Left ventricle myocardium inferior (tissue), 1 donor: ENCODE measurements around the gene PDGFRA. TPM values are rescaled to one million over a fixed set of nuclear protein-coding genes. Genes with fewer than 3 reads are reported as not detected.
A peak's percentile ranks its signal among the peaks of the same experiment; 100 is the strongest.
"Not testable (repeated sequence)": the region's sequence is repeated elsewhere in the genome, so short reads cannot be mapped to it uniquely, and the experiment has no call there.

ENCODE experiments used
- DNase-seq: peaks from one replicate; pipeline ENCODE4 v3.0.0-alpha.2; 2020
- H3K27ac ChIP-seq: fragments of 200-600 bp; replicated peaks from 2 replicates; pipeline ENCODE4 v1.8.0; 2021
- H3K27me3 ChIP-seq: fragments of 200-600 bp; 2 replicates; pipeline ENCODE4 v1.8.0; 2021; ENCODE audit warnings: low read depth
- H3K36me3 ChIP-seq: fragments of 200-600 bp; 2 replicates; pipeline ENCODE4 v1.8.0; 2021
- H3K4me1 ChIP-seq: fragments of 200-600 bp; 2 replicates; pipeline ENCODE4 v1.8.0; 2021
- H3K4me3 ChIP-seq: fragments of 200-600 bp; 2 replicates; pipeline ENCODE4 v1.8.0; 2021; ENCODE audit warnings: mild to moderate bottlenecking, moderate library complexity
- H3K9me3 ChIP-seq: fragments of 200-600 bp; replicated peaks from 2 replicates; pipeline ENCODE4 v1.8.0; 2021
- intact Hi-C: fragments of 100-400 bp; cut with micrococcal nuclease; formaldehyde crosslinking; loops from one replicate; pipeline ENCODE4 v1.11.0; 2022
- total RNA-seq: library from RNA; stranded (reverse); fragmentation: NEBNext Ultra II Directional; extraction: Animal tissue kit (Norgen Biotek cat#: 25700); gene quantifications from one replicate; pipeline ENCODE4 v1.2.1, GENCODE V29; 2021
- TF ChIP-seq, protein P1 (sequence below): fragments of 200-600 bp; IDR thresholded peaks from 2 replicates; pipeline ENCODE4 v1.8.0; 2021; ENCODE audit warnings: antibody characterized with exemption, mild to moderate bottlenecking, borderline replicate concordance
- donor health status: DM: no; HTN: yes; CAD: no; lungs with severe emphysema.

Gene PDGFRA
- total RNA-seq, 1 donor from 2014 or later, result 24.8 TPM

DNA sequence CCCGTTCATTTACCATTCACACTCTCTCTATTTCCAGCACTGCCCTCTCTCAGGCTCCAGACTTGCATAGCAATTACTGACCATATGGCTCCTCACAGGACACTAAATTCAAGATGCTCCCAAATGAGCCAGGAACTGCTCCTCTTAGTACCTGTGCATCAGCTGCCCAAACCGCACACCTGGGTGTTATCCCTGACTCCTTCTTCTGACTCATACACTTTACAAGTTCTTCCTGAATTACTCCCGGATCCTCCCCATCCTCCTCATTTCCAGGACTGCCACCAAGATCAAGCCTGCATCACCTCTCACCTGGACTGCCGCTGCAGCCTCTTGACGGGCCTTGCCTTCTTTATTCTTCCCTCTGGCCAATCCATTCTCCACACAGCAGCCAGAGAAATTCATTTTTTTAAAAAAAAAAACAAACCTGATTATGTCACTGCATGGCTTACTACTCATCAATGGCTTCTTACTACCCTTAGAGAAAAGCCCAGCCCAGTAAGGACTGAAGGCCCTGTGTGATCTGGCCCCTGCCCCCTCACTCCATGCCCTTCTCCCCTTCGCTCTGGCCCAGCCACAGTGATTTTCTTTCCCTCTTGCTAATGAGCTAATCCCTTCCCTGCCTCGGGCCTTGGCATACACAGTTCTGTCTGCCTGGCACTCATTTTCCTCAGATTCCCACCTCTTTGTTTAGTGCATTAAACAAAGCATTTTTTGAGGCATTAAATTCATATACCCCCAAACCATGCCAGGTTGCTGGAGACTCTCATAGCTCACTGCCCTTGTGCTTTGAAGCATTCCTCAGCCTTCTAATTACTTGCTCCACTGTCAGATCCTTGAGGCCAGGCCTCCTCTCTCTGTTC, 92.0 kb downstream of the PDGFRA start:
- Histone ChIP-seq H3K27me3 (no peaks in the 10 kb centered on the region), H3K36me3 (no peaks in the 10 kb centered on the region), H3K9me3 (no peaks in the 10 kb centered on the region), H3K27ac (no peak overlapping the region), H3K4me3 (no peak overlapping the region), H3K4me1 (no peaks in the 10 kb centered on the region)
- intact Hi-C loops, result no loop called here
- DNase-seq, result no peak
- TF ChIP-seq, protein P1, sequence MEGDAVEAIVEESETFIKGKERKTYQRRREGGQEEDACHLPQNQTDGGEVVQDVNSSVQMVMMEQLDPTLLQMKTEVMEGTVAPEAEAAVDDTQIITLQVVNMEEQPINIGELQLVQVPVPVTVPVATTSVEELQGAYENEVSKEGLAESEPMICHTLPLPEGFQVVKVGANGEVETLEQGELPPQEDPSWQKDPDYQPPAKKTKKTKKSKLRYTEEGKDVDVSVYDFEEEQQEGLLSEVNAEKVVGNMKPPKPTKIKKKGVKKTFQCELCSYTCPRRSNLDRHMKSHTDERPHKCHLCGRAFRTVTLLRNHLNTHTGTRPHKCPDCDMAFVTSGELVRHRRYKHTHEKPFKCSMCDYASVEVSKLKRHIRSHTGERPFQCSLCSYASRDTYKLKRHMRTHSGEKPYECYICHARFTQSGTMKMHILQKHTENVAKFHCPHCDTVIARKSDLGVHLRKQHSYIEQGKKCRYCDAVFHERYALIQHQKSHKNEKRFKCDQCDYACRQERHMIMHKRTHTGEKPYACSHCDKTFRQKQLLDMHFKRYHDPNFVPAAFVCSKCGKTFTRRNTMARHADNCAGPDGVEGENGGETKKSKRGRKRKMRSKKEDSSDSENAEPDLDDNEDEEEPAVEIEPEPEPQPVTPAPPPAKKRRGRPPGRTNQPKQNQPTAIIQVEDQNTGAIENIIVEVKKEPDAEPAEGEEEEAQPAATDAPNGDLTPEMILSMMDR, result no peak

DNA sequence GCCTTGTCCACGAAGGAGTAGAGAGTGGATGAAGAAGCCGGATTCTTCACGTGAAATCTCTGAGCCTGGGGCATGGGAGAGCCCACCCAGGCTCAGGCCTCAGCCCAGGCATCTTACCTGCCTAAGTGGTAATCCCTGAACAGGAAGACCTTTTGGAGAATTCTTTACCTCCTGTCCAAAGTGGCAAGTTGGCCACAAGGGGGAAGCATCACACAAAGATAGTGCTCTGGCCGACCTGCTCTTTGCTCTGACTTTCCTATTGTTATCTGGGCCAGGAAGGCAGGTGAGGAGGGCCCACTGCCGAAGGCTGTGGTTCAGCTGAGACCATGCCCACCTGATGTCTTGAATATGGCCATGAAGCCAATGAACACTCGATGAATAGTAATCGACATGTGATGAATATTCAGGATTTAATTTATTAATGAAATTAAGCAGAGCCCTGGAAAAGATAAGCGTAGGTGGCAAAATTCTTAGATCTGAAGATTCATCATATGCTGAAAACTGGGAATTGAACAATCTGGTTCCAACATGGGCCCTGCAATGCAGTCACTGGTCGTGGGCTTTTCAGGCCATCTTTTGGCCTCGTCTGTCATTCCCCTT, 93.8 kb downstream of the PDGFRA start:
- no peaks in the 10 kb centered on the region for H3K4me1 ChIP-seq
- H3K27me3 ChIP-seq, result no peaks in the 10 kb centered on the region
- H3K36me3 ChIP-seq, result no peaks in the 10 kb centered on the region
- no peak overlapping the region for H3K27ac ChIP-seq
- H3K4me3 ChIP-seq, result no peak overlapping the region
- intact Hi-C loops, result no loop called here
- TF ChIP-seq, protein P1, result peak; percentile 80
- peak; percentile 43 for DNase-seq
- H3K9me3 ChIP-seq, result no peaks in the 10 kb centered on the region

DNA sequence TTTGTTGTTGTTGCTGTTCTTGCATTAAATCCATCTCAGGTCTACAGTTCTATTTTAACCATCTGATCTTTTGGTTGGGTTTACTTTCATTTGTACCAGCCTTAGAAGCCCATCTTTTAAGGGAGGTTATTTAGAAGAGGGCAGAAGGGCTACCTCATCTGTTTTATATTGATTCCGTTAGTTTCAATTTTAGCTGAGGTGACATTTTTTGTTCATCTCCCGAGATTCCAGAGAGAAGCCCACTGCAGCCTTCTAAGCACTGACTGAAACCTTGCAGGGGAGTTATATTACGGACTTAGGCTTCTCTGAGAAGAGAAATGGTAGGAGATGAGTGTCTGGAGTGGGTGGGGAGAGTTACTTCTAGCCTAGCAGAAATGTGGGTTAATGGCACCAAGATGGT, 101.8 kb downstream of the PDGFRA start:
- Histone ChIP-seq H3K36me3 (no peaks in the 10 kb centered on the region), H3K9me3 (no peaks in the 10 kb centered on the region), H3K4me1 (no peaks in the 10 kb centered on the region), H3K27ac (no peak overlapping the region), H3K27me3 (no peaks in the 10 kb centered on the region), H3K4me3 (no peak overlapping the region)
- TF ChIP-seq, protein P1, result no peak
- no peak for DNase-seq
- intact Hi-C loops, result no loop called here

DNA sequence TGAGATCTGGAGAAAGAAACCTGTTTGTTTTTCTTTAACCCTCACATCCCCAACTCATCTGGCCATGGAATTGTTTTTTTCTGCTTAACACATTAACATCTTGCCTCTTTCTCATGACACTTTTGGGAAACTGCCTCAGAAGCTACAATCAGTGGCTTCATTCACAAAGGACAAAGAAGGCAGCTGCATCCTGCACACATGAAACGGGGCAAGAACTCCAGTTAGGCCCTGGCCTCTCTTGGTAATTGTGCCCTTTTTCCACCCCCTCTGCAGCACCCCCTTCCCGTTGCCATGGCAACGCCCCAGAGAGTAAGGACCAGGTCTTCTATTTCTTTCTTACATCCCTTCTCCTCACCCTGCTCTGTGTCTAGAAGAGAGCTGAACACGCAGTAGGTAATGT, 103.4 kb downstream of the PDGFRA start:
- no peaks in the 10 kb centered on the region for H3K27me3 ChIP-seq
- peaks cover 5% of the 10 kb centered on the region for H3K4me1 ChIP-seq
- no peak overlapping the region for H3K27ac ChIP-seq
- H3K4me3 ChIP-seq, result no peak overlapping the region
- H3K36me3 ChIP-seq, result no peaks in the 10 kb centered on the region
- intact Hi-C loops, result no loop called here
- DNase-seq, result no peak
- no peaks in the 10 kb centered on the region for H3K9me3 ChIP-seq
- TF ChIP-seq, protein P1, result no peak

DNA sequence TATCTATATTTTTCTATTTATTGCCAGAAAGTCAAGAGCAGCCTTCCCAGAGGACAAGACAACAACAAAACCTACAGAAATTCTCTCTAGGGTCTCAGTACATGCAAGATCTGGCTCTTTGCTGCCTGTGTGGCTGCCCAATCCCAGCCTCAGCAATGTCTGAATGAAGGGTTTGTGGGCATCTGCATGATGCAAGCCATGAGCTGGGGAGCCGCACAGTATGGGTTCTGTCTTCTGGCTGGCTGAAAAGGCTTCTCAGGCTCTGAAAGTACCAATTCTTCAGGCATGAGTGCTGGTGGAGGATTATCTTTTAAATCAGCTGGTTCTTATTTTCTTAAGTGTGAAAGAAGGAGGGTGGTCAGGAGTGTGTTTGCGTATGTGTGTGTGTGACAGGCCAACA, 104.6 kb downstream of the PDGFRA start:
- H3K27me3 ChIP-seq, result no peaks in the 10 kb centered on the region
- no peaks in the 10 kb centered on the region for H3K36me3 ChIP-seq
- peaks cover 6% of the 10 kb centered on the region for H3K4me1 ChIP-seq
- TF ChIP-seq, protein P1, result no peak
- intact Hi-C loops, result no loop called here
- no peak overlapping the region for H3K4me3 ChIP-seq
- no peak overlapping the region for H3K27ac ChIP-seq
- H3K9me3 ChIP-seq, result no peaks in the 10 kb centered on the region
- no peak for DNase-seq

DNA sequence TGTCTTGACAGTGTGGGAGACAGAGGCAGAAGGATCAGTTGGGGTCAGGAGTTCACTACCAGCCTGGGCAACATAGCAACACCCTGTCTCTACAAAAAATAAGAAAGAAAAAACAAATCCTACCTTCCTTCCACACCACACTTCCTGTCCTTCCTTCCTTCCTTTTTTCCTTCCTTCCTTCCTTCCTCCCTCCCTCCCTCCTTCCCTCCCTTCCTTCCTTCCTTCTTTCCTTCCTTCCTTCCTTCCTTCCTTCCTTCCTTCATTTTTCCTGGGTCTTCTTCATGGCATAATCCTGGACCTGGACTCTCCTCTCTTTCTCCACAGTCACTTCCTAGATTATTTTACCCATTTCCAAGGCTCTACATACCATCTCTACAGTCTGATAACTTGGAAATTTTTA, 105.7 kb downstream of the PDGFRA start:
- H3K27ac ChIP-seq, H3K4me1 ChIP-seq, H3K36me3 ChIP-seq, H3K9me3 ChIP-seq, intact Hi-C loops, DNase-seq, H3K27me3 ChIP-seq, H3K4me3 ChIP-seq: not testable (repeated sequence)
